Fibroblast of lung (primary cell): ENCODE measurements around the gene PDLIM4. TPM values are rescaled to one million over a fixed set of nuclear protein-coding genes. Genes with fewer than 3 reads are reported as not detected.

Experiments
- DNase-seq, 2 donors: peaks; one replicate each; pipeline versions ENCODE4 v3.0.0 to v3.0.0-alpha.2; 2010; ENCODE audit warnings: low read depth in 2 of 2
- H2AFZ ChIP-seq: 2 replicates; pipeline ENCODE4 v1.5.1; 2012; ENCODE audit warnings: low read length, control low read depth, inconsistent platforms
- H3K27ac ChIP-seq: 2 replicates; pipeline ENCODE4 v1.5.1; 2011; ENCODE audit warnings: low read length, control low read depth; ENCODE audit not compliant: insufficient read depth
- H3K27me3 ChIP-seq: 2 replicates; pipeline ENCODE4 v1.5.1; 2011; ENCODE audit warnings: mild to moderate bottlenecking, low read length; ENCODE audit not compliant: control insufficient read depth, insufficient read depth
- H3K36me3 ChIP-seq: 2 replicates; pipeline ENCODE4 v1.5.1; 2011; ENCODE audit warnings: low read length; ENCODE audit not compliant: control insufficient read depth, insufficient read depth
- H3K4me1 ChIP-seq: 2 replicates; pipeline ENCODE4 v1.5.1; 2011; ENCODE audit warnings: low read length; ENCODE audit not compliant: control insufficient read depth, insufficient read depth; ENCODE audit errors: extremely low read depth
- H3K4me2 ChIP-seq: 2 replicates; pipeline ENCODE4 v1.5.1; 2011; ENCODE audit warnings: low read length, control low read depth; ENCODE audit not compliant: insufficient read depth; ENCODE audit errors: extremely low read depth
- H3K4me3 ChIP-seq, 4 experiments: fragments of 200-600 bp in 1 of 4; sonication (generic) in 1 of 4; replicated peaks in 1 of 4; 2 replicates each; pipeline ENCODE4 v1.5.1; 2011 to 2016; ENCODE audit warnings: low read length in 4 of 4, low read depth in 3 of 4, mild to moderate bottlenecking in 3 of 4, control low read depth in 2 of 4, inconsistent platforms in 1 of 4, mixed read lengths in 1 of 4; ENCODE audit not compliant: insufficient read depth in 1 of 4; ENCODE audit errors: control extremely low read depth in 1 of 4
- H3K79me2 ChIP-seq: 2 replicates; pipeline ENCODE4 v1.5.1; 2012; ENCODE audit warnings: mild to moderate bottlenecking, low read length, inconsistent platforms; ENCODE audit not compliant: control insufficient read depth, insufficient read depth
- H3K9ac ChIP-seq: 2 replicates; pipeline ENCODE4 v1.5.1; 2011; ENCODE audit warnings: mild to moderate bottlenecking, low read length, control low read depth; ENCODE audit not compliant: insufficient read depth
- H3K9me3 ChIP-seq: 2 replicates; pipeline ENCODE4 v1.5.1; 2012; ENCODE audit warnings: low read depth, low read length; ENCODE audit not compliant: control insufficient read depth, insufficient read depth
- H4K20me1 ChIP-seq: 2 replicates; pipeline ENCODE4 v1.5.1; 2011; ENCODE audit warnings: low read length; ENCODE audit not compliant: control insufficient read depth, insufficient read depth; ENCODE audit errors: extremely low read depth
- CTCF ChIP-seq, 2 donors: IDR thresholded peaks in 1 of 2; conservative IDR thresholded peaks in 1 of 2; 1 replicate in 1 of 2; 2 replicates in 1 of 2; pipeline ENCODE4 v1.5.1; 2011 to 2012; ENCODE audit warnings: low read length in 2 of 2, control low read depth in 1 of 2, inconsistent platforms in 1 of 2, low read depth in 1 of 2, mild to moderate bottlenecking in 1 of 2
- EZH2 ChIP-seq: IDR thresholded peaks from 2 replicates; pipeline ENCODE4 v1.5.1; 2012; ENCODE audit warnings: low read length, control low read depth, mild to moderate bottlenecking; ENCODE audit errors: missing control alignments
- polyA plus RNA-seq, 2 donors: library from polyadenylated mRNA; depleted of rRNA in 1 of 2; stranded (reverse) in 1 of 2; unstranded in 1 of 2; fragments of >200 nt; gene quantifications; 2 replicates each; pipeline ENCODE4 v1.2.1, GENCODE V29; 2011 to 2012; ENCODE audit warnings: missing spikeins in 1 of 2
- total RNA-seq: library from RNA; depleted of rRNA; stranded (reverse); fragments of >200 nt; gene quantifications from 2 replicates; pipeline ENCODE4 v1.2.1, GENCODE V29; 2014

PDLIM4 gene
- total and polyA plus RNA-seq, 2 donors (not counting 1 experiment from before 2014, with no cell fraction given), result 10.7 to 67.2 TPM

DNA sequence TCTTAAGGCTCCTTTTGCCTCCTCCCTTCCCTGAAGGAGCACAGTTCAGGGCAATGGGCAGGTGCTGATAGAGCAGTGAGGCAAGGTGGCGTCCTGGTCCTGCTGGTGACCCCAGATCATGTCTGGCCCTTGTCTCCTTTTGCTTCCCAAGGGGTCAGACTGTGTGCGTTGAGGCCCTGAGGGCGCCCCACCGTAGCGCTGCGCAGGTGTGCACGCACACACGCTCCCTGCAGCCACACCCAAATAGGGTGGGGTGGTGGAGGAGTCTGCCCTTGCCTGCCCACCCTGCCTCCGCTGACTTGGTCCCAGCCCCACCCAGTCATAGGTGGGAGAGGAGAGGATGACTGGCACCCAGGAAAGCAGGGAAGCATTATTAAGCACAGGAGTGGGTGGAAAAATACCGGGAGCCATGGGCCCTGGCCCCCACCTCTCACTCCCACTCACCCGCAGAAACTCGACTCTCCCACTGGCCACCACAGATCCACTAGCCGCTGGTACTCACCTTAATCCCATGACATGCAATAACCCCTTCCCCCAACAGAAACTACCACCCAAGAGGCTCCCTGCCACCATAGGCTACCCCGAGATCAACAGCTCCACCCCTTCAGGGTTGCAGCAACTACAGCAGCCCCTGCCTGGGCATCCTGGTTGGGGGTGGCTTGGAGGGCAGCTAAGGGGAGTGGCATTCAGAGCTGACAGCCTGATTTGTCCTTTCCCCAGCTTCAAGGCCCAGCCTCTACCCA lies 16.7 kb downstream of the PDLIM4 start:
- H3K9me3 ChIP-seq, result no peaks in the 10 kb centered on the region
- no peak overlapping the region for H2AFZ ChIP-seq
- H3K36me3 ChIP-seq, result peaks cover 11% of the 10 kb centered on the region
- no peaks in the 10 kb centered on the region for H3K27me3 ChIP-seq
- no peak for DNase-seq
- H3K79me2 ChIP-seq, result no peaks in the 10 kb centered on the region
- TF ChIP-seq CTCF (conservative IDR thresholded peaks at IDR 0.05 in 1 of 2, IDR thresholded peaks at IDR 0.05 in 1 of 2; ENCODE audit: low read depth in 1 of 2, low read length in 2 of 2), result no peak
- TF ChIP-seq EZH2, result no peak
- no peak overlapping the region for H3K27ac ChIP-seq
- H3K4me1 ChIP-seq, result peaks cover 7% of the 10 kb centered on the region
- no peak overlapping the region for H3K4me2 ChIP-seq
- H3K9ac ChIP-seq, result no peak overlapping the region
- no peaks in the 10 kb centered on the region for H4K20me1 ChIP-seq
- no peak overlapping the region for H3K4me3 ChIP-seq

GRCh38 chr5:132275367-132276220 lies 18.1 kb downstream of the PDLIM4 start:
- no peak for DNase-seq
- no peak overlapping the region for H3K9ac ChIP-seq
- peaks cover 7% of the 10 kb centered on the region for H3K36me3 ChIP-seq
- H3K9me3 ChIP-seq, result no peaks in the 10 kb centered on the region
- H3K4me2 ChIP-seq, result no peak overlapping the region
- no peak for TF ChIP-seq EZH2
- TF ChIP-seq CTCF (conservative IDR thresholded peaks at IDR 0.05 in 1 of 2, IDR thresholded peaks at IDR 0.05 in 1 of 2; ENCODE audit: low read depth in 1 of 2, low read length in 2 of 2), result no peak
- H3K4me3 ChIP-seq, result no peak overlapping the region
- H3K79me2 ChIP-seq, result no peaks in the 10 kb centered on the region
- no peaks in the 10 kb centered on the region for H3K27me3 ChIP-seq
- H3K4me1 ChIP-seq, result no peaks in the 10 kb centered on the region
- H3K27ac ChIP-seq, result no peak overlapping the region
- H2AFZ ChIP-seq, result no peak overlapping the region
- H4K20me1 ChIP-seq, result no peaks in the 10 kb centered on the region

DNA sequence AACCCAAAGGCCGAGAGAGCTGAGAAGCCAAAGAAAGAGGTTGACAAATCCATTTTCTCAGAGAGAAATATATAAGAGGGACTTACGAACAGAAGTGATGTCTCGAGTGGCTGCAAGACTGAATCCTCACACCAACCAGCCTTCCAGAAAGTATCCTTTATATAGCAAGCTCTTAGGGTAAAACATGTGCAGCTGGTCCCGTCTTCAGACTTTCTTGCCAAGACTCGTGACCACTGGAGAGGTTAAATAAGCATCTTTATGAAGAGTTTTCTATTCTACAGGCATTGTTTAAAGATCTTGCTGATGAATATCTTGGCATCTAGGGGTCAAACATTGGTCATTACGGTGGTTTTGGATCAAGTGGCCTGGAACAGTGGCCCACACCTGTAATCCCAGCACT lies 19.8 kb downstream of the PDLIM4 start:
- no peaks in the 10 kb centered on the region for H3K4me1 ChIP-seq
- H4K20me1 ChIP-seq, result no peaks in the 10 kb centered on the region
- no peak overlapping the region for H3K27ac ChIP-seq
- peak in 1 of 2 donors; percentile 47 for DNase-seq
- H3K27me3 ChIP-seq, result peaks cover 4% of the 10 kb centered on the region
- no peak overlapping the region for H3K4me2 ChIP-seq
- H3K36me3 ChIP-seq, result peaks cover 2% of the 10 kb centered on the region
- no peak overlapping the region for H3K4me3 ChIP-seq
- H3K9me3 ChIP-seq, result no peaks in the 10 kb centered on the region
- H3K79me2 ChIP-seq, result no peaks in the 10 kb centered on the region
- no peak overlapping the region for H3K9ac ChIP-seq
- TF ChIP-seq EZH2, result no peak
- TF ChIP-seq CTCF (conservative IDR thresholded peaks at IDR 0.05 in 1 of 2, IDR thresholded peaks at IDR 0.05 in 1 of 2; ENCODE audit: low read depth in 1 of 2, low read length in 2 of 2), result no peak
- no peak overlapping the region for H2AFZ ChIP-seq
